Peyer's patch (tissue), 4 donors: Measurements from ENCODE around the gene PHACTR3.

Source experiments
- CTCF ChIP-seq, 6 experiments: fragments of 450-650 bp in 4 of 6; fragments of 200-600 bp in 2 of 6; sonication (generic) in 1 of 6; IDR thresholded peaks; one replicate each; pipeline ENCODE4 v1.5.1; 2017 to 2019; ENCODE audit warnings: antibody characterized with exemption in 6 of 6, mild to moderate bottlenecking in 3 of 6, moderate library complexity in 1 of 6
- POLR2A ChIP-seq, 2 donors: fragments of 450-650 bp; IDR thresholded peaks; one replicate each; pipeline ENCODE4 v1.5.1; 2017; ENCODE audit warnings: antibody characterized with exemption in 2 of 2, mild to moderate bottlenecking in 2 of 2, moderate library complexity in 2 of 2

DNA sequence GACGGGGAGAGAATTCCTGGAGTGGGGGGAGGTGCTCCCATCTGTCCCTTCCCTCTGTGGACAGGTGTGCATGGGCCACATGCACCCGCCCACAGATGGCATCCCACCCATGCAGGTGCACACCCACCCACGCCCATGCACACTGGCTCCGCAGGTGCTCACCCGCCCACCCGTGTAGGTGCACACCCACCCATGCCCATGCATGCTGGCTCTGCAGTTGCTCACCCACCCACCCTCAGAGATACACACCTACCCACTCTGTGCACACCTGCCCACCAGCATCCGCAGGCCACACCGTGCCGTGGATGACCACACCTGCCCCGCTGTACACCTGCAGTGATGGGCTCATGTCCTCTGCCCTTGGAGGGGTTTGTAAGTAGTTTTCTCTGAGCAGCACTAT is 132.0 kb downstream of the PHACTR3 start:
- TF ChIP-seq CTCF (IDR thresholded peaks at IDR 0.05), result no peak
- no peak for TF ChIP-seq POLR2A (IDR thresholded peaks at IDR 0.05)
